ENCODE data around the gene GJA4.

GRCh38 chr1:34759503-34760357 is 33.1 kb upstream of the GJA4 start, which contains the start of gene GJB4:
- TF ChIP-seq CTCF (IDR thresholded peaks at IDR 0.05; ENCODE audit: poor library complexity) (no peak), EZH2 (IDR thresholded peaks at IDR 0.05; ENCODE audit: borderline replicate concordance) (no peak), EZH2phosphoT487 (IDR thresholded peaks at IDR 0.05; ENCODE audit: low read depth, severe bottlenecking, unreplicated experiment) (no peak)
